H1 (cell line): ENCODE results near the gene VDAC2. TPM values are rescaled to one million over a fixed set of nuclear protein-coding genes. Genes with fewer than 3 reads are reported as not detected.

Experiments
- CTCF ChIA-PET: fragments of 300-600 bp; sonication (Branson Sonifier 250); formaldehyde crosslinking; loops from one replicate; lab custom pipeline; 2021; ENCODE audit not compliant: partially characterized antibody; lab: Charles Lee
- POLR2A ChIA-PET: fragments of 300-600 bp; sonication (Branson Sonifier 250); formaldehyde crosslinking; loops from one replicate; lab custom pipeline; 2021; ENCODE audit warnings: inconsistent platforms; ENCODE audit not compliant: partially characterized antibody; lab: Charles Lee
- DNase-seq, 2 experiments: peaks; one replicate each; pipeline versions ENCODE4 v3.0.0 to v3.0.0-alpha.2; 2010 to 2022; ENCODE audit warnings: low spot score in 2 of 2, low read depth in 1 of 2, mixed read lengths in 1 of 2
- FAIRE-seq: peaks from 2 replicates; lab custom pipeline; 2011; peaks lifted over from hg19 to GRCh38; lab: Jason Lieb, UNC
- H2AFZ ChIP-seq: 2 replicates; pipeline ENCODE4 v1.8.1; 2012; ENCODE audit warnings: low read length, inconsistent platforms
- H2AK5ac ChIP-seq: 2 replicates; pipeline ENCODE4 v1.6.1; 2013; ENCODE audit warnings: low read depth, low read length
- H2BK120ac ChIP-seq: replicated peaks from 2 replicates; pipeline ENCODE3; 2013; ENCODE audit warnings: low read depth, low read length, inconsistent platforms
- H2BK12ac ChIP-seq: 2 replicates; pipeline ENCODE4 v1.6.1; 2013; ENCODE audit warnings: low read depth, low read length
- H2BK15ac ChIP-seq: 2 replicates; pipeline ENCODE4 v1.6.1; 2013; ENCODE audit warnings: low read length
- H2BK20ac ChIP-seq: 2 replicates; pipeline ENCODE4 v1.6.1; 2013; ENCODE audit warnings: low read length
- H2BK5ac ChIP-seq: 2 replicates; pipeline ENCODE4 v1.6.1; 2013; ENCODE audit warnings: low read depth, low read length
- H3K14ac ChIP-seq: 2 replicates; pipeline ENCODE4 v1.6.1; 2013; ENCODE audit warnings: inconsistent platforms; ENCODE audit not compliant: insufficient read length
- H3K18ac ChIP-seq: 2 replicates; pipeline ENCODE4 v1.6.1; 2013; ENCODE audit warnings: low read length; ENCODE audit errors: extremely low read depth
- H3K23ac ChIP-seq: 2 replicates; pipeline ENCODE4 v1.6.1; 2013; ENCODE audit warnings: inconsistent platforms; ENCODE audit not compliant: insufficient read length
- H3K23me2 ChIP-seq: 2 replicates; pipeline ENCODE4 v1.6.1; 2013; ENCODE audit warnings: low read depth, low read length
- H3K27ac ChIP-seq: 2 replicates; pipeline ENCODE4 v1.6.1; 2011; ENCODE audit warnings: low read depth, low read length, inconsistent platforms
- H3K27me3 ChIP-seq, 4 experiments: replicated peaks in 1 of 4; 1 replicate in 1 of 4; 2 replicates in 3 of 4; pipeline versions ENCODE4 v1.6.1 to v1.8.1; 2011 to 2013; ENCODE audit warnings: low read length in 3 of 4, mild to moderate bottlenecking in 3 of 4, inconsistent platforms in 2 of 4, mixed read lengths in 2 of 4, moderate library complexity in 1 of 4; ENCODE audit not compliant: control insufficient read depth in 3 of 4, insufficient read depth in 3 of 4; ENCODE audit errors: extremely low read depth in 1 of 4
- H3K36me3 ChIP-seq, 4 experiments: 2 replicates each; pipeline versions ENCODE4 v1.6.1 to v1.8.1; 2011 to 2013; ENCODE audit warnings: mild to moderate bottlenecking in 4 of 4, low read length in 3 of 4, moderate library complexity in 2 of 4, control low read depth in 1 of 4, inconsistent platforms in 1 of 4; ENCODE audit not compliant: insufficient read depth in 4 of 4, control insufficient read depth in 2 of 4
- H3K4ac ChIP-seq: replicated peaks from 2 replicates; pipeline ENCODE3; 2013; ENCODE audit warnings: low read length, low read depth, mixed read lengths, inconsistent platforms; ENCODE audit not compliant: insufficient read length
- H3K4me1 ChIP-seq, 4 experiments: replicated peaks in 1 of 4; 1 replicate in 1 of 4; 2 replicates in 3 of 4; pipeline versions ENCODE4 v1.6.1 to v1.8.1; 2011 to 2013; ENCODE audit warnings: low read length in 3 of 4, inconsistent platforms in 2 of 4, mixed read lengths in 1 of 4; ENCODE audit not compliant: insufficient read depth in 4 of 4, control insufficient read depth in 3 of 4
- H3K4me2 ChIP-seq, 2 experiments: 2 replicates each; pipeline versions ENCODE4 v1.6.1 to v1.8.1; 2011 to 2013; ENCODE audit warnings: low read depth in 2 of 2, low read length in 2 of 2, control low read depth in 1 of 2, inconsistent platforms in 1 of 2, mild to moderate bottlenecking in 1 of 2; ENCODE audit not compliant: insufficient read depth in 1 of 2
- H3K4me3 ChIP-seq, 4 experiments: fragments of 200-600, 300-600 bp in 1 of 4; sonication (generic), shearing (Covaris generic), sonication (Bioruptor Twin) in 1 of 4; 2 replicates each; pipeline versions ENCODE4 v1.5.1 to v1.8.1; 2011 to 2016; ENCODE audit warnings: low read length in 4 of 4, low read depth in 3 of 4, control low read depth in 2 of 4, inconsistent platforms in 2 of 4, mild to moderate bottlenecking in 2 of 4, mixed read lengths in 1 of 4, moderate library complexity in 1 of 4; ENCODE audit not compliant: insufficient read depth in 2 of 4; ENCODE audit errors: extremely low read depth in 1 of 4
- H3K56ac ChIP-seq: replicated peaks from 2 replicates; pipeline ENCODE3; 2013; ENCODE audit warnings: low read depth, mild to moderate bottlenecking, mixed read lengths, low read length, inconsistent platforms; ENCODE audit not compliant: insufficient read length
- H3K79me1 ChIP-seq: 2 replicates; pipeline ENCODE4 v1.6.1; 2013; ENCODE audit warnings: low read depth, low read length, control low read depth
- H3K79me2 ChIP-seq, 2 experiments: 2 replicates each; pipeline versions ENCODE4 v1.6.1 to v1.8.1; 2012 to 2013; ENCODE audit warnings: low read length in 2 of 2, mild to moderate bottlenecking in 2 of 2, inconsistent platforms in 1 of 2; ENCODE audit not compliant: insufficient read depth in 2 of 2, control insufficient read depth in 1 of 2
- H3K9ac ChIP-seq, 4 experiments: replicated peaks in 1 of 4; 1 replicate in 1 of 4; 2 replicates in 3 of 4; pipeline versions ENCODE4 v1.6.1 to v1.8.1; 2011 to 2013; ENCODE audit warnings: low read depth in 3 of 4, low read length in 3 of 4, control low read depth in 2 of 4, mild to moderate bottlenecking in 2 of 4, moderate library complexity in 2 of 4, inconsistent platforms in 1 of 4; ENCODE audit errors: extremely low read depth in 1 of 4
- H3K9me3 ChIP-seq, 2 experiments: 2 replicates each; pipeline versions ENCODE4 v1.6.1 to v1.8.1; 2012 to 2013; ENCODE audit warnings: mild to moderate bottlenecking in 2 of 2, moderate library complexity in 2 of 2, control low read depth in 1 of 2, inconsistent platforms in 1 of 2, low read depth in 1 of 2, low read length in 1 of 2, mixed read lengths in 1 of 2; ENCODE audit not compliant: insufficient read depth in 2 of 2
- H4K20me1 ChIP-seq, 2 experiments: replicated peaks in 1 of 2; 2 replicates each; pipeline versions ENCODE3 to v1.8.1; 2011 to 2013; ENCODE audit warnings: inconsistent platforms in 2 of 2, low read length in 2 of 2, mild to moderate bottlenecking in 1 of 2; ENCODE audit not compliant: insufficient read depth in 2 of 2, control insufficient read depth in 1 of 2
- H4K5ac ChIP-seq: 2 replicates; pipeline ENCODE4 v1.6.1; 2013; ENCODE audit warnings: low read length, low read depth, mixed read lengths, inconsistent platforms; ENCODE audit not compliant: insufficient read length
- H4K8ac ChIP-seq: 2 replicates; pipeline ENCODE4 v1.8.0; 2013; ENCODE audit warnings: mild to moderate bottlenecking, moderate library complexity, low read length, inconsistent platforms; ENCODE audit not compliant: insufficient read depth; ENCODE audit errors: extremely low read depth
- H4K91ac ChIP-seq: replicated peaks from 2 replicates; pipeline ENCODE3; 2013; ENCODE audit warnings: low read length, mixed read lengths, inconsistent platforms; ENCODE audit not compliant: insufficient read length
- CBX8 ChIP-seq: fragments of 300-800, 300-1000 bp; sonication (generic); IDR thresholded peaks from 2 replicates; pipeline ENCODE4 v1.7.1; 2016; ENCODE audit warnings: low read depth, low read length, borderline replicate concordance
- KDM1A ChIP-seq: fragments of 200-600, 300-600 bp; sonication (generic); IDR thresholded peaks from 2 replicates; pipeline ENCODE4 v1.7.1; 2016; ENCODE audit warnings: mild to moderate bottlenecking, low read length, borderline replicate concordance
- RBBP5 ChIP-seq: IDR thresholded peaks from 2 replicates; pipeline ENCODE4 v1.7.1; 2012; ENCODE audit warnings: low read depth, mild to moderate bottlenecking, inconsistent platforms, low read length, moderate library complexity, borderline replicate concordance
- SAP30 ChIP-seq: fragments of 300-600 bp; sonication (generic); IDR thresholded peaks from 2 replicates; pipeline ENCODE4 v1.7.1; 2012; ENCODE audit warnings: low read length, moderate library complexity, mild to moderate bottlenecking, inconsistent platforms; ENCODE audit not compliant: insufficient read depth, insufficient replicate concordance
- TBP ChIP-seq: IDR thresholded peaks from 2 replicates; pipeline ENCODE4 v1.6.1; 2011; ENCODE audit warnings: low read depth, low read length, improper control_type of control experiment
- WGBS, 2 experiments: shearing (Covaris generic) in 1 of 2; methylation state at CpG; one replicate each; pipeline versions ENCODE4 v1.1.6 to v1.1.7; 2013 to 2015; ENCODE audit warnings: low lambda C conversion rate in 2 of 2, mixed read lengths in 2 of 2, inconsistent platforms in 1 of 2, low coverage in 1 of 2, missing lambda C conversion rate in 1 of 2; ENCODE audit not compliant: insufficient replicate concordance in 2 of 2, insufficient coverage in 1 of 2, insufficient read length in 1 of 2; ENCODE audit errors: extremely low coverage in 1 of 2, missing lambda C conversion rate in 1 of 2; 5-methylcytosine and 5-hydroxymethylcytosine counted together
- polyA plus RNA-seq, 7 experiments: library from polyadenylated mRNA; depleted of rRNA in 3 of 7; stranded (reverse) in 5 of 7; unstranded in 2 of 7; fragments of >200 nt in 5 of 7; fragments of 200-250 nt in 2 of 7; gene quantifications; 1 replicate in 5 of 7; 2 replicates in 1 of 7; 4 replicates in 1 of 7; pipeline versions ENCODE4 v1.2.1 to v1.2.3, GENCODE V29; 2011 to 2013; ENCODE audit warnings: missing spikeins in 2 of 7, mixed read lengths in 2 of 7
- total RNA-seq: library from RNA; stranded (reverse); fragmentation: NEBNext Ultra II Directional; extraction: Animal tissue kit (Norgen Biotek cat#: 25700); gene quantifications from 2 replicates; pipeline ENCODE4 v1.2.1, GENCODE V29; 2021
- TF ChIP-seq, protein P1 (sequence below), 3 experiments: IDR thresholded peaks; 1 replicate in 2 of 3; 2 replicates in 1 of 3; pipeline versions ENCODE4 v1.5.1 to v1.6.1; 2011; ENCODE audit warnings: low read length in 3 of 3, mild to moderate bottlenecking in 3 of 3, inconsistent platforms in 2 of 3, low read depth in 1 of 3, moderate library complexity in 1 of 3; ENCODE audit not compliant: insufficient read depth in 1 of 3; ENCODE audit errors: control extremely low read depth in 1 of 3

The VDAC2 gene
- total and polyA plus RNA-seq, 2 of the 8 experiments (the other 6 are each of a cell fraction or from before 2014, with no cell fraction given) = 89.8 to 284 TPM

DNA sequence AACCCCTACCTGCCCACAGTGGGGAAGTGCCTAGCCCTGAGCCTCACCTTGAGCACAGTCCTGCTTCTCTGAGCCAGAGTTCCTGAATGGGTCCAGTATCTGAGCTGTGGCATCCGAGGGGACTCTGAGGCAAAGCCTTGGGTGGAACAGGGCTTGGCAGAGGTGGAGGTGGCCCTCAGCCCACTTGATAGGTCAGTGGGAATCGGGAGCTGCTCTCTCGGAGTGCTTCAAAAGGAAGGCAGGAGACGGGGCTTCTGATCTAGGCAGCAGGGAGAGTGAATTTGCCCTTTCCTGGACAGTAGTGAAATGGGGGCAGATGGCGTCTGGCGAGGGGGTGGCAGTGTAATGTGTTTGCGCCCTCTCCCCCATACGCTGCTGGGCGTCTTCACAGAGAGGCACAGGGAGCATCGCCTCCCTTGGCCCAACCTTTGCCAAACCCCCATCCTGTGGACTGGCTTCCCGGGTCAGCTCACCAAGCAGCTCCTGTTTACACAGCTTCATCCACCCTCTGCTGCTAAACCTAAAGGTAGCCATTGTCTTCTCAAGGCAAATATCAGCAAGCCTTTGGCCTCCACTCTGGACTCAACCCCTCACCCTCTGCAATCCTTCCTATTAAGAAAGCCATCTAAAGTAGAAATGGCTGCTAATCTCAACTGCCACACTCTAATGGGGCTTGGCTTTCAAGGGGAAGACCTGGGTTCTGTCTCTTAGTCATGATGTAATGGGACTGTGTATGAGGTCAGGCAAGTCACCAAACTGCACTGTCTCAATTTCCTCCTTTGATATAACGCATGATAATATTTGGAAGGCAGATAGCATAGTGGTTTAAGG, 21.1 kb upstream of the VDAC2 start:
- Histone ChIP-seq H3K4ac (no peak overlapping the region), H3K9ac (no peak overlapping the region)
- TF ChIP-seq KDM1A (no peak), CBX8 (no peak), TBP (no peak), SAP30 (no peak), RBBP5 (no peak)
- TF ChIP-seq, protein P1, sequence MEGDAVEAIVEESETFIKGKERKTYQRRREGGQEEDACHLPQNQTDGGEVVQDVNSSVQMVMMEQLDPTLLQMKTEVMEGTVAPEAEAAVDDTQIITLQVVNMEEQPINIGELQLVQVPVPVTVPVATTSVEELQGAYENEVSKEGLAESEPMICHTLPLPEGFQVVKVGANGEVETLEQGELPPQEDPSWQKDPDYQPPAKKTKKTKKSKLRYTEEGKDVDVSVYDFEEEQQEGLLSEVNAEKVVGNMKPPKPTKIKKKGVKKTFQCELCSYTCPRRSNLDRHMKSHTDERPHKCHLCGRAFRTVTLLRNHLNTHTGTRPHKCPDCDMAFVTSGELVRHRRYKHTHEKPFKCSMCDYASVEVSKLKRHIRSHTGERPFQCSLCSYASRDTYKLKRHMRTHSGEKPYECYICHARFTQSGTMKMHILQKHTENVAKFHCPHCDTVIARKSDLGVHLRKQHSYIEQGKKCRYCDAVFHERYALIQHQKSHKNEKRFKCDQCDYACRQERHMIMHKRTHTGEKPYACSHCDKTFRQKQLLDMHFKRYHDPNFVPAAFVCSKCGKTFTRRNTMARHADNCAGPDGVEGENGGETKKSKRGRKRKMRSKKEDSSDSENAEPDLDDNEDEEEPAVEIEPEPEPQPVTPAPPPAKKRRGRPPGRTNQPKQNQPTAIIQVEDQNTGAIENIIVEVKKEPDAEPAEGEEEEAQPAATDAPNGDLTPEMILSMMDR (IDR thresholded peaks at IDR 0.05; ENCODE audit: control extremely low read depth in 1 of 3, insufficient read depth in 1 of 3, low read depth in 1 of 3, low read length in 3 of 3) = no peak

More for the DNA sequence above, 21.1 kb upstream of the VDAC2 start:
- H3K23ac ChIP-seq = no peak overlapping the region
- no peak overlapping the region for H3K56ac ChIP-seq
- H3K23me2 ChIP-seq = no peaks in the 10 kb centered on the region
- H3K79me1 ChIP-seq = no peaks in the 10 kb centered on the region
- H4K91ac ChIP-seq = no peak overlapping the region
- no peak overlapping the region for H3K4me3 ChIP-seq
- H3K9me3 ChIP-seq = no peaks in the 10 kb centered on the region
- CTCF ChIA-PET = interaction anchor here (2.1 to 10.5 kb wide), 4 partner anchors 8 to 89 kb away, joined by 4 to 209 read pairs (median 20); partner anchors contain the start of genes COMTD1 and VDAC2
- peak overlapping the region; percentile 35; the same call in 1 of the 2 replicates for H2BK12ac ChIP-seq
- no peak overlapping the region for H2AK5ac ChIP-seq
- H3K36me3 ChIP-seq = no peaks in the 10 kb centered on the region
- no peaks in the 10 kb centered on the region for H3K79me2 ChIP-seq
- 88% methylated on average over 12 of the region's 12 CpGs; no CpG with 5 or more reads in 1 of the 2 experiments for WGBS, 2 experiments
- H4K20me1 ChIP-seq = no peaks in the 10 kb centered on the region
- H2BK120ac ChIP-seq = no peak overlapping the region
- POLR2A ChIA-PET = interaction anchor here (1.0 to 36.7 kb wide), 5 partner anchors 12 to 69 kb away, joined by 3 to 801 read pairs (median 4); partner anchors contain the start of genes COMTD1 and VDAC2
- H4K5ac ChIP-seq = no peak overlapping the region
- H2BK20ac ChIP-seq = no peak overlapping the region; the same call in none of the 2 replicates
- no peak overlapping the region for H3K27ac ChIP-seq
- no peak overlapping the region for H4K8ac ChIP-seq
- H3K4me1 ChIP-seq = peaks cover 0 to 12% (median 7%) of the 10 kb centered on the region in 4 experiments; a peak in 5 of 7 replicates
- no peak overlapping the region for H2AFZ ChIP-seq
- no peak for FAIRE-seq
- H3K18ac ChIP-seq = no peak overlapping the region
- no peak overlapping the region for H3K4me2 ChIP-seq
- DNase-seq = no peak
- H3K27me3 ChIP-seq = no peaks in the 10 kb centered on the region
- peak overlapping the region; percentile 53 for H2BK5ac ChIP-seq
- no peak overlapping the region for H3K14ac ChIP-seq
- no peak overlapping the region for H2BK15ac ChIP-seq
